HepG2 (cell line): ENCODE measurements around the gene MAML1. TPM values are rescaled to one million over a fixed set of nuclear protein-coding genes. Genes with fewer than 3 reads are reported as not detected.

Experiments
- ATF1 ChIP-seq: IDR thresholded peaks from 2 replicates; pipeline ENCODE4 v1.6.1; 2016; ENCODE audit warnings: mild to moderate bottlenecking, control low read depth
- ATRX ChIP-seq: sonication (generic); formaldehyde crosslinking; IDR thresholded peaks from 2 replicates; pipeline ENCODE4 v1.4.0; 2020; ENCODE audit warnings: missing genetic modification reagents, borderline replicate concordance
- HCFC1 ChIP-seq: fragments of 150-350 bp; IDR thresholded peaks from 2 replicates; pipeline ENCODE4 v1.6.1; 2014; ENCODE audit warnings: low read depth, low read length
- IRF2 ChIP-seq: IDR thresholded peaks from 2 replicates; pipeline ENCODE4 v1.6.1; 2018; ENCODE audit warnings: missing genetic modification reagents, missing compliant biosample characterization
- ISL2 ChIP-seq: sonication (generic); formaldehyde crosslinking; IDR thresholded peaks from 2 replicates; pipeline ENCODE4 v1.5.0; 2020; ENCODE audit warnings: missing genetic modification reagents
- JDP2 ChIP-seq: sonication (generic); formaldehyde crosslinking; IDR thresholded peaks from 2 replicates; pipeline ENCODE4 v1.8.1; 2022; ENCODE audit warnings: missing genetic modification reagents, borderline replicate concordance
- POLR2G ChIP-seq: fragments of 200-400 bp; formaldehyde crosslinking; IDR thresholded peaks from 2 replicates; pipeline ENCODE4 v1.6.1; 2018; ENCODE audit warnings: mild to moderate bottlenecking, low read depth, low read length, moderate library complexity
- PPARG ChIP-seq: conservative IDR thresholded peaks from 2 replicates; pipeline ENCODE4 v1.6.1; 2016; ENCODE audit warnings: missing biosample characterization, missing genetic modification reagents
- SSRP1 ChIP-seq: IDR thresholded peaks from 2 replicates; pipeline ENCODE4 v1.6.1; 2016; ENCODE audit warnings: control low read depth
- ZFP1 ChIP-seq: IDR thresholded peaks from 2 replicates; pipeline ENCODE4 v1.6.1; 2016
- ZNF333 ChIP-seq: sonication (generic); formaldehyde crosslinking; IDR thresholded peaks from 2 replicates; pipeline ENCODE4 v1.4.0; 2020; ENCODE audit warnings: mild to moderate bottlenecking, missing genetic modification reagents, borderline replicate concordance
- ZNF567 ChIP-seq: sonication (generic); formaldehyde crosslinking; IDR thresholded peaks from 2 replicates; pipeline ENCODE4 v1.8.1; 2023; ENCODE audit warnings: mild to moderate bottlenecking, missing genetic modification reagents, borderline replicate concordance
- ZNF619 ChIP-seq: sonication (generic); formaldehyde crosslinking; IDR thresholded peaks from 2 replicates; pipeline ENCODE4 v1.4.0; 2020; ENCODE audit warnings: mild to moderate bottlenecking, missing genetic modification reagents
- ZSCAN31 ChIP-seq: sonication (generic); formaldehyde crosslinking; IDR thresholded peaks from 2 replicates; pipeline ENCODE4 v1.5.0; 2020; ENCODE audit warnings: low read depth, mild to moderate bottlenecking, missing genetic modification reagents
- polyA plus RNA-seq, 8 experiments: library from polyadenylated mRNA; depleted of rRNA in 3 of 8; stranded (reverse) in 7 of 8; unstranded in 1 of 8; fragments of >200 nt; fragmentation: Illumina TruSeq in 4 of 8; extraction: Trizol in 4 of 8; gene quantifications; 2 replicates each; pipeline versions ENCODE4 v1.2.1 to v1.2.3, GENCODE V29; 2011 to 2016; ENCODE audit warnings: low read depth in 4 of 8, missing spikeins in 1 of 8, mixed read lengths in 1 of 8; ENCODE audit not compliant: insufficient read depth in 1 of 8
- total RNA-seq, 5 experiments: library from RNA; depleted of rRNA; stranded (reverse); fragments of >200 nt; fragmentation: Illumina TruSeq; extraction: Trizol; gene quantifications; 2 replicates each; pipeline ENCODE4 v1.2.3, GENCODE V29; 2016; ENCODE audit warnings: low read depth in 1 of 5
- TF ChIP-seq, protein P1 (sequence below): sonication (generic); formaldehyde crosslinking; IDR thresholded peaks from 2 replicates; pipeline ENCODE4 v1.8.0; 2022; ENCODE audit warnings: missing genetic modification reagents, mild to moderate bottlenecking, inconsistent platforms, borderline replicate concordance
- TF ChIP-seq, protein P2 (sequence below): sonication (generic); formaldehyde crosslinking; IDR thresholded peaks from 2 replicates; pipeline ENCODE4 v1.4.0; 2020; ENCODE audit warnings: missing genetic modification reagents
- TF ChIP-seq, protein P3 (sequence below): sonication (generic); formaldehyde crosslinking; IDR thresholded peaks from 2 replicates; pipeline ENCODE4 v1.9.0; 2021; ENCODE audit warnings: missing genetic modification reagents, mild to moderate bottlenecking, borderline replicate concordance
- TF ChIP-seq, protein P4 (sequence below): sonication (generic); formaldehyde crosslinking; IDR thresholded peaks from 2 replicates; pipeline ENCODE4 v1.4.0; 2020; ENCODE audit warnings: mild to moderate bottlenecking, missing genetic modification reagents
- TF ChIP-seq, protein P5 (sequence below): sonication (generic); formaldehyde crosslinking; IDR thresholded peaks from 2 replicates; pipeline ENCODE4 v1.4.0; 2020; ENCODE audit warnings: missing genetic modification reagents
- TF ChIP-seq, protein P6 (sequence below): sonication (generic); formaldehyde crosslinking; IDR thresholded peaks from 2 replicates; pipeline ENCODE4 v1.4.0; 2020; ENCODE audit warnings: missing genetic modification reagents, borderline replicate concordance

The MAML1 gene
- total and polyA plus RNA-seq, 2 of the 13 experiments (the other 11 are each of a cell fraction or from before 2014, with no cell fraction given): 10.0 to 10.8 TPM

DNA sequence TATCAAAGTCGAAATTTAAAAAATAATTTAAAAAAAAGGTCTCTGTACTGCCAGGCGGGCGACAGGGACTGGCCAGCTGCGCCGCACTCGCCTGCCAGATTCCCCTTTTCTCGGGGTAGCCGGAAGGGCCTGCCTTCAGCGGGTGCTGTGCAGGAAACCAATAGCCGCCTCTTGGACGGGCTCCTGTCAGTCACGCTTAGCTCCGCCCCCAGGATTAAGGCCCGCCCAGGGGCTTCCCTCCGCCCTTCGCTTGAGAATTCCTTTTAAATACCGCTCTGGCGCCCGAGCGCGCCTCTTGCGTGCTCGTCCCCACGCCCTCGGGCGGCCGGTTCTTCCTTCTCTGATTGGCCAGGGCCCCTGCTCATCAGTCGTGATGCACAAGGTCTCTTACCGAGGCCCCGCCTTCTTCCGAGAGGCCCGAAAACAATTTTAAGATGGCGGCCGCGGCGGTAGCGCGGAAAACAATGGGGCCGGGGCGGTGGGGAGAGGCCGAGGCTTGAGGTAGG lies at the start of gene MAML1 (continued):
- TF ChIP-seq, protein P1, sequence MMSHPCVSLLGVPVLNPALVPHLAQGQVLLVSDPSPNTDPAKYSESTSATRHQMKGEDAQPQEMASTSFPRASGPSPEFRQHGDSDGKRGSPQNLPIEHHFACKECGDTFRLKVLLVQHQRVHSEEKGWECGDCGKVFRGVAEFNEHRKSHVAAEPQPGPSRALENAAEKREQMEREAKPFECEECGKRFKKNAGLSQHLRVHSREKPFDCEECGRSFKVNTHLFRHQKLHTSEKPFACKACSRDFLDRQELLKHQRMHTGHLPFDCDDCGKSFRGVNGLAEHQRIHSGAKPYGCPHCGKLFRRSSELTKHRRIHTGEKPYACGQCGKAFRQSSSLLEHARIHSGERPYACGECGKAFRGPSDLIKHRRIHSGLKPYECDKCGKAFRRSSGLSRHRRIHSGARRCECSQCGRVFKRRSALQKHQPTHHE (CRISPR knock-in tag): no peak
- TF ChIP-seq ZFP1 (CRISPR knock-in tag) (no peak; the same call in 1 of the 2 replicates), SSRP1 (CRISPR knock-in tag) (no peak), ISL2 (no peak), ZSCAN31 (CRISPR knock-in tag) (no peak), IRF2 (CRISPR knock-in tag) (no peak), ATF1 (CRISPR knock-in tag) (peak; percentile 84), HCFC1 (no peak), ZNF567 (CRISPR knock-in tag) (no peak), ATRX (CRISPR knock-in tag) (no peak), ZNF333 (CRISPR knock-in tag) (no peak), PPARG (CRISPR knock-in tag) (0 out of 2 replicates have a peak, but pooled peaks have one; percentile 16), POLR2G (peak; percentile 82), ZNF619 (CRISPR knock-in tag) (no peak; the same call in 1 of the 2 replicates), JDP2 (CRISPR knock-in tag) (no peak)
- TF ChIP-seq, protein P2, sequence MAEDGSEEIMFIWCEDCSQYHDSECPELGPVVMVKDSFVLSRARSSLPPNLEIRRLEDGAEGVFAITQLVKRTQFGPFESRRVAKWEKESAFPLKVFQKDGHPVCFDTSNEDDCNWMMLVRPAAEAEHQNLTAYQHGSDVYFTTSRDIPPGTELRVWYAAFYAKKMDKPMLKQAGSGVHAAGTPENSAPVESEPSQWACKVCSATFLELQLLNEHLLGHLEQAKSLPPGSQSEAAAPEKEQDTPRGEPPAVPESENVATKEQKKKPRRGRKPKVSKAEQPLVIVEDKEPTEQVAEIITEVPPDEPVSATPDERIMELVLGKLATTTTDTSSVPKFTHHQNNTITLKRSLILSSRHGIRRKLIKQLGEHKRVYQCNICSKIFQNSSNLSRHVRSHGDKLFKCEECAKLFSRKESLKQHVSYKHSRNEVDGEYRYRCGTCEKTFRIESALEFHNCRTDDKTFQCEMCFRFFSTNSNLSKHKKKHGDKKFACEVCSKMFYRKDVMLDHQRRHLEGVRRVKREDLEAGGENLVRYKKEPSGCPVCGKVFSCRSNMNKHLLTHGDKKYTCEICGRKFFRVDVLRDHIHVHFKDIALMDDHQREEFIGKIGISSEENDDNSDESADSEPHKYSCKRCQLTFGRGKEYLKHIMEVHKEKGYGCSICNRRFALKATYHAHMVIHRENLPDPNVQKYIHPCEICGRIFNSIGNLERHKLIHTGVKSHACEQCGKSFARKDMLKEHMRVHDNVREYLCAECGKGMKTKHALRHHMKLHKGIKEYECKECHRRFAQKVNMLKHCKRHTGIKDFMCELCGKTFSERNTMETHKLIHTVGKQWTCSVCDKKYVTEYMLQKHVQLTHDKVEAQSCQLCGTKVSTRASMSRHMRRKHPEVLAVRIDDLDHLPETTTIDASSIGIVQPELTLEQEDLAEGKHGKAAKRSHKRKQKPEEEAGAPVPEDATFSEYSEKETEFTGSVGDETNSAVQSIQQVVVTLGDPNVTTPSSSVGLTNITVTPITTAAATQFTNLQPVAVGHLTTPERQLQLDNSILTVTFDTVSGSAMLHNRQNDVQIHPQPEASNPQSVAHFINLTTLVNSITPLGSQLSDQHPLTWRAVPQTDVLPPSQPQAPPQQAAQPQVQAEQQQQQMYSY: no peak; the same call in 1 of the 2 replicates
- TF ChIP-seq, protein P3, sequence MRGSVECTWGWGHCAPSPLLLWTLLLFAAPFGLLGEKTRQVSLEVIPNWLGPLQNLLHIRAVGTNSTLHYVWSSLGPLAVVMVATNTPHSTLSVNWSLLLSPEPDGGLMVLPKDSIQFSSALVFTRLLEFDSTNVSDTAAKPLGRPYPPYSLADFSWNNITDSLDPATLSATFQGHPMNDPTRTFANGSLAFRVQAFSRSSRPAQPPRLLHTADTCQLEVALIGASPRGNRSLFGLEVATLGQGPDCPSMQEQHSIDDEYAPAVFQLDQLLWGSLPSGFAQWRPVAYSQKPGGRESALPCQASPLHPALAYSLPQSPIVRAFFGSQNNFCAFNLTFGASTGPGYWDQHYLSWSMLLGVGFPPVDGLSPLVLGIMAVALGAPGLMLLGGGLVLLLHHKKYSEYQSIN (CRISPR knock-in tag): no peak
- TF ChIP-seq, protein P4, sequence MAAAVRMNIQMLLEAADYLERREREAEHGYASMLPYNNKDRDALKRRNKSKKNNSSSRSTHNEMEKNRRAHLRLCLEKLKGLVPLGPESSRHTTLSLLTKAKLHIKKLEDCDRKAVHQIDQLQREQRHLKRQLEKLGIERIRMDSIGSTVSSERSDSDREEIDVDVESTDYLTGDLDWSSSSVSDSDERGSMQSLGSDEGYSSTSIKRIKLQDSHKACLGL (CRISPR knock-in tag): 0 out of 2 replicates have a peak, but pooled peaks have one; percentile 5
- TF ChIP-seq, protein P5, sequence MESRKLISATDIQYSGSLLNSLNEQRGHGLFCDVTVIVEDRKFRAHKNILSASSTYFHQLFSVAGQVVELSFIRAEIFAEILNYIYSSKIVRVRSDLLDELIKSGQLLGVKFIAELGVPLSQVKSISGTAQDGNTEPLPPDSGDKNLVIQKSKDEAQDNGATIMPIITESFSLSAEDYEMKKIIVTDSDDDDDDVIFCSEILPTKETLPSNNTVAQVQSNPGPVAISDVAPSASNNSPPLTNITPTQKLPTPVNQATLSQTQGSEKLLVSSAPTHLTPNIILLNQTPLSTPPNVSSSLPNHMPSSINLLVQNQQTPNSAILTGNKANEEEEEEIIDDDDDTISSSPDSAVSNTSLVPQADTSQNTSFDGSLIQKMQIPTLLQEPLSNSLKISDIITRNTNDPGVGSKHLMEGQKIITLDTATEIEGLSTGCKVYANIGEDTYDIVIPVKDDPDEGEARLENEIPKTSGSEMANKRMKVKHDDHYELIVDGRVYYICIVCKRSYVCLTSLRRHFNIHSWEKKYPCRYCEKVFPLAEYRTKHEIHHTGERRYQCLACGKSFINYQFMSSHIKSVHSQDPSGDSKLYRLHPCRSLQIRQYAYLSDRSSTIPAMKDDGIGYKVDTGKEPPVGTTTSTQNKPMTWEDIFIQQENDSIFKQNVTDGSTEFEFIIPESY (CRISPR knock-in tag): no peak
- TF ChIP-seq, protein P6, sequence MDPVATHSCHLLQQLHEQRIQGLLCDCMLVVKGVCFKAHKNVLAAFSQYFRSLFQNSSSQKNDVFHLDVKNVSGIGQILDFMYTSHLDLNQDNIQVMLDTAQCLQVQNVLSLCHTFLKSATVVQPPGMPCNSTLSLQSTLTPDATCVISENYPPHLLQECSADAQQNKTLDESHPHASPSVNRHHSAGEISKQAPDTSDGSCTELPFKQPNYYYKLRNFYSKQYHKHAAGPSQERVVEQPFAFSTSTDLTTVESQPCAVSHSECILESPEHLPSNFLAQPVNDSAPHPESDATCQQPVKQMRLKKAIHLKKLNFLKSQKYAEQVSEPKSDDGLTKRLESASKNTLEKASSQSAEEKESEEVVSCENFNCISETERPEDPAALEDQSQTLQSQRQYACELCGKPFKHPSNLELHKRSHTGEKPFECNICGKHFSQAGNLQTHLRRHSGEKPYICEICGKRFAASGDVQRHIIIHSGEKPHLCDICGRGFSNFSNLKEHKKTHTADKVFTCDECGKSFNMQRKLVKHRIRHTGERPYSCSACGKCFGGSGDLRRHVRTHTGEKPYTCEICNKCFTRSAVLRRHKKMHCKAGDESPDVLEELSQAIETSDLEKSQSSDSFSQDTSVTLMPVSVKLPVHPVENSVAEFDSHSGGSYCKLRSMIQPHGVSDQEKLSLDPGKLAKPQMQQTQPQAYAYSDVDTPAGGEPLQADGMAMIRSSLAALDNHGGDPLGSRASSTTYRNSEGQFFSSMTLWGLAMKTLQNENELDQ (CRISPR knock-in tag): no peak
